Measurements from ENCODE around the gene CTNND1.

- TF ChIP-seq PHF8 (conservative IDR thresholded peaks at IDR 0.05; ENCODE audit: low read depth, low read length): no peak
- no peak for TF ChIP-seq POLR2A (IDR thresholded peaks at IDR 0.05; ENCODE audit: control extremely low read depth in 1 of 2, low read depth in 2 of 2, low read length in 2 of 2)
Observed at GRCh38 chr11:57764021-57764420, 2.4 kb downstream of the CTNND1 start.
